Measurements from ENCODE around the gene ZNF24.

ZNF24 gene

GRCh38 chr18:35284841-35285240, 59.4 kb downstream of the ZNF24 start:
- no peaks in the 10 kb centered on the region for H3K79me2 ChIP-seq (ENCODE audit: control insufficient read depth, insufficient read depth, low read length)
- no CpG with 5 or more reads among the region's 3 CpGs for WGBS (ENCODE audit: extremely low coverage, insufficient coverage, low lambda C conversion rate)
- H2BK15ac ChIP-seq (replicated peaks; ENCODE audit: low read depth) = no peak overlapping the region
- no peak overlapping the region for H3K27ac ChIP-seq (ENCODE audit: low read depth, low read length)
- no peak overlapping the region for H3K9ac ChIP-seq (ENCODE audit: low read length)
- no peak overlapping the region for H2AK5ac ChIP-seq (ENCODE audit: low read length)
- no peak overlapping the region for H3K56ac ChIP-seq (ENCODE audit: low read length)
- no peak overlapping the region for H3K4me3 ChIP-seq (ENCODE audit: low read length)
- H3K27me3 ChIP-seq (ENCODE audit: insufficient read depth, low read length, poor library complexity) = no peaks in the 10 kb centered on the region
- H2BK120ac ChIP-seq (ENCODE audit: low read depth, low read length) = no peak overlapping the region
- H3K4me2 ChIP-seq (ENCODE audit: low read length) = no peak overlapping the region
- no peak overlapping the region for H4K5ac ChIP-seq (ENCODE audit: low read length)
- no peak overlapping the region for H3K23ac ChIP-seq (ENCODE audit: low read length)
- H3K18ac ChIP-seq (ENCODE audit: low read length) = no peak overlapping the region
- no peak overlapping the region for H2BK5ac ChIP-seq (ENCODE audit: low read length)
- no peak overlapping the region for H4K8ac ChIP-seq (ENCODE audit: low read depth, low read length)
- peaks cover 3% of the 10 kb centered on the region for H3K4me1 ChIP-seq (ENCODE audit: control insufficient read depth, low read depth, low read length)
- no peaks in the 10 kb centered on the region for H3K79me1 ChIP-seq (ENCODE audit: low read length)
- no peaks in the 10 kb centered on the region for H3K36me3 ChIP-seq (ENCODE audit: control insufficient read depth, insufficient read depth, low read length)
- DNase-seq = no peak
- no peak overlapping the region for H3K4ac ChIP-seq (ENCODE audit: low read depth, low read length)

DNA sequence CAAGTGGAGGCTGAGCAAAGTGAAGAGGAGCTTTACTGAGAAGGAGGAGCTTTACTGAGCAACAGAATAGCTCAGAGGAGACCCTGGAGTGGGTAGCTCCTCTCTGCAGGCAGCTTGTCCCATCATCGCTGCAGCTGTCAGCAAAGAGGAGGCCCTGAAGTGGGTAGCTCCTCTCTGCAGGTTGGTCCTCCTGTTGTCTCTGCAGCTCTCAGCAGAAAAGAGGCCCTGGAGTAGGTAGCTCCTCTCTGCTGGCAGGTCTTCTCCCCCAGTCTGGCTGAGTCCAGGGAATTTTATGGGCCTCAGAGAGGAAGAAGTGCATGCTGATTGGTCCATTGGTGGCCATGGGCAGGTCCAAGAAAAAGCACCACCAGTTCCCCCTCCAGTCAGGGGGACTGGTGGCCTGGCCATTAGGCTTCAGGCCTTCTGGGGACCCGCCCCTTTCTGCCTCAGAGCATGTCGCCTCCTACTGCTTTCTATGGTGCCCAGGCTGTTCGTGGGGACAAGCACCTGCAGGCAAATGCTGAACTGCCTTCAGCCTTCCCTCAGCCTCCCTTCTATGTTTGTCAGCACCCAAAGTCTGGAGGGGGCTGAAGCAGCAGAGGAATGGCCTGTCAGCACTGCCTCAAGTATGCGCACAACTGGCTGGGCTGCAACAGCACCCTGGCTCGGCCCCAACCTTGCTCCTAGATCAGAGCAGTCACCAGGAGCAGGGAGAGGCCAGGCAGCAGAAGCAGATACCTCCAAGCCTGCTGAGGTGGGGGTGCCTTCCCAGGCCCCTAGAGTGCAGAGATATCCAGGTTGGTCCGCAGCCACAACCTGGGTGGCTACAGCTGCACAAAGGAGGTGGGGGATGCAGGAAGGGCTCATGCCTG, 60.1 kb downstream of the ZNF24 start:
- no peak overlapping the region for H3K4me2 ChIP-seq (ENCODE audit: low read length)
- DNase-seq = peak; percentile 61
- no peak overlapping the region for H2AK5ac ChIP-seq (ENCODE audit: low read length)
- no peaks in the 10 kb centered on the region for H3K27me3 ChIP-seq (ENCODE audit: insufficient read depth, low read length, poor library complexity)
- no CpG with 5 or more reads among the region's 7 CpGs for WGBS (ENCODE audit: extremely low coverage, insufficient coverage, low lambda C conversion rate)
- no peaks in the 10 kb centered on the region for H3K79me1 ChIP-seq (ENCODE audit: low read length)
- no peak overlapping the region for H2BK5ac ChIP-seq (ENCODE audit: low read length)
- H2BK120ac ChIP-seq (ENCODE audit: low read depth, low read length) = no peak overlapping the region
- H3K23ac ChIP-seq (ENCODE audit: low read length) = no peak overlapping the region
- no peak overlapping the region for H4K5ac ChIP-seq (ENCODE audit: low read length)
- H3K36me3 ChIP-seq (ENCODE audit: control insufficient read depth, insufficient read depth, low read length) = no peaks in the 10 kb centered on the region
- no peak overlapping the region for H3K27ac ChIP-seq (ENCODE audit: low read depth, low read length)
- H3K9ac ChIP-seq (ENCODE audit: low read length) = no peak overlapping the region
- no peaks in the 10 kb centered on the region for H3K4me1 ChIP-seq (ENCODE audit: control insufficient read depth, low read depth, low read length)
- H3K4ac ChIP-seq (ENCODE audit: low read depth, low read length) = no peak overlapping the region
- H3K18ac ChIP-seq (ENCODE audit: low read length) = no peak overlapping the region
- H2BK15ac ChIP-seq (replicated peaks; ENCODE audit: low read depth) = no peak overlapping the region
- H4K8ac ChIP-seq (ENCODE audit: low read depth, low read length) = no peak overlapping the region
- H3K56ac ChIP-seq (ENCODE audit: low read length) = no peak overlapping the region
- H3K79me2 ChIP-seq (ENCODE audit: control insufficient read depth, insufficient read depth, low read length) = no peaks in the 10 kb centered on the region
- H3K4me3 ChIP-seq (ENCODE audit: low read length) = no peak overlapping the region

DNA sequence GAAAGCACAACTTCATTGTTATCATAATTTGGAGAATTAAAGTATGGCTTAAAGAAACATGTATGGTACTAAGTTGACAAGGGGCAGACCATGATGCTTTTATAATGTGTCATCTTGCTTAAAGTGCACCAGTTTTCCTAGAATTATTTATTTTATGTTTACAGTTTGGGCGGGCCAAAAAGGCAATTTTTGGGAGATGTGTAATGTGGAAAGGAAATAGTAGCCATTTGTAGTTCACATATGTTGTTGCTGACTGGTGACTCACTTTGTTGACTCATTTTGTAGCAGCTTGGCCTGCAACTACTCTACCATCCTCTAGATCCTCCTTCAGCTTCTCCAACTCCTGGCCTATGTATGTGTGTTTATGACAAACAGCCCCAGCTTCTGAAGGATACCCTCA, 61.9 kb downstream of the ZNF24 start:
- H3K27me3 ChIP-seq (ENCODE audit: insufficient read depth, low read length, poor library complexity) = no peaks in the 10 kb centered on the region
- no peaks in the 10 kb centered on the region for H3K4me1 ChIP-seq (ENCODE audit: control insufficient read depth, low read depth, low read length)
- no peak overlapping the region for H3K18ac ChIP-seq (ENCODE audit: low read length)
- H3K23ac ChIP-seq (ENCODE audit: low read length) = no peak overlapping the region
- no peak overlapping the region for H2BK120ac ChIP-seq (ENCODE audit: low read depth, low read length)
- H3K79me1 ChIP-seq (ENCODE audit: low read length) = no peaks in the 10 kb centered on the region
- H2BK15ac ChIP-seq (replicated peaks; ENCODE audit: low read depth) = no peak overlapping the region
- H3K79me2 ChIP-seq (ENCODE audit: control insufficient read depth, insufficient read depth, low read length) = no peaks in the 10 kb centered on the region
- no peak overlapping the region for H2BK5ac ChIP-seq (ENCODE audit: low read length)
- H3K56ac ChIP-seq (ENCODE audit: low read length) = no peak overlapping the region
- no peak overlapping the region for H3K4ac ChIP-seq (ENCODE audit: low read depth, low read length)
- no peak overlapping the region for H3K27ac ChIP-seq (ENCODE audit: low read depth, low read length)
- H3K9ac ChIP-seq (ENCODE audit: low read length) = no peak overlapping the region
- H3K36me3 ChIP-seq (ENCODE audit: control insufficient read depth, insufficient read depth, low read length) = no peaks in the 10 kb centered on the region
- H3K4me3 ChIP-seq (ENCODE audit: low read length) = no peak overlapping the region
- no peak overlapping the region for H2AK5ac ChIP-seq (ENCODE audit: low read length)
- H4K5ac ChIP-seq (ENCODE audit: low read length) = no peak overlapping the region
- no peak for DNase-seq
- no peak overlapping the region for H4K8ac ChIP-seq (ENCODE audit: low read depth, low read length)
- WGBS (ENCODE audit: extremely low coverage, insufficient coverage, low lambda C conversion rate) = no CpG with 5 or more reads among the region's 1 CpG
- H3K4me2 ChIP-seq (ENCODE audit: low read length) = no peak overlapping the region

Measured in mesendoderm (in vitro differentiated cells).